ENCODE measurements around the gene HSPA12A.
A peak's percentile ranks its signal among the peaks of the same experiment; 100 is the strongest.

Gene HSPA12A

DNA sequence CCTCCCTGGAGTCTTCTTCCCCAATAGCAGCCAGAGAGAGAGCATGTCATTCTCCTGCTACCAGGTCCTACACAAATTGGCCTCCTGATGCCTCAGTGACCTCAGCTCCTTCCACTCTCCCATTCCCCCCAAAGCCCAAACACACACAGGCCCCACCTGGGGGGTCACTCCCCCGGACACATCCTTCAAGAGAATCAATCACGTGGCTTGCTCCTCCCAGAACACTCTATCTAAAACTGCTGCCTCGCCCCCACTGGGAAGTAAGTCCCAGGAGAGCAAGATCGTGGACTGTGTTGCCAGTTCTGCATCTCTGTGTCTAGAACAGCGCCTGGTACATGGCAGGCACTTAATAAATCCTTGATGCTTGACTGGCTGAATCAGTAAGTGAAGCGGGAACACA is 2.5 kb upstream of the HSPA12A start:
- CTCF ChIA-PET: interaction anchor here (0.6 to 1.5 kb wide), 2 partner anchors 63 to 236 kb away, joined by 3 to 5 read pairs; no protein-coding TSS in a partner anchor
- peak; percentile 95 for TF ChIP-seq GLIS1 (tag by site-specific recombination; IDR thresholded peaks at IDR 0.05)
- no peak for TF ChIP-seq ZNF624 (tag by site-specific recombination; IDR thresholded peaks at IDR 0.05)
- no peaks in the 10 kb centered on the region for H3K36me3 ChIP-seq (ENCODE audit: control insufficient read depth in 2 of 2, insufficient read depth in 1 of 2, low read length in 2 of 2)
- H3K27ac ChIP-seq (ENCODE audit: extremely low read depth, low read depth, low read length): no peak overlapping the region
- H3K4me3 ChIP-seq (ENCODE audit: low read depth, low read length): no peak overlapping the region
- POLR2A ChIA-PET: no interaction called here
- no peaks in the 10 kb centered on the region for H3K9me3 ChIP-seq (ENCODE audit: control insufficient read depth, insufficient read depth, low read depth, low read length)
- H3K4me1 ChIP-seq (ENCODE audit: control insufficient read depth, insufficient read depth, low read length): peaks cover 3% of the 10 kb centered on the region; the same call in 1 of the 2 replicates

- Histone ChIP-seq H3K4me3 (ENCODE audit: low read depth, low read length) (no peak overlapping the region), H3K27ac (ENCODE audit: extremely low read depth, low read depth, low read length) (no peak overlapping the region)
These were observed 1.9 kb upstream of the HSPA12A start for GRCh38 chr10:116744163-116744753.

DNA sequence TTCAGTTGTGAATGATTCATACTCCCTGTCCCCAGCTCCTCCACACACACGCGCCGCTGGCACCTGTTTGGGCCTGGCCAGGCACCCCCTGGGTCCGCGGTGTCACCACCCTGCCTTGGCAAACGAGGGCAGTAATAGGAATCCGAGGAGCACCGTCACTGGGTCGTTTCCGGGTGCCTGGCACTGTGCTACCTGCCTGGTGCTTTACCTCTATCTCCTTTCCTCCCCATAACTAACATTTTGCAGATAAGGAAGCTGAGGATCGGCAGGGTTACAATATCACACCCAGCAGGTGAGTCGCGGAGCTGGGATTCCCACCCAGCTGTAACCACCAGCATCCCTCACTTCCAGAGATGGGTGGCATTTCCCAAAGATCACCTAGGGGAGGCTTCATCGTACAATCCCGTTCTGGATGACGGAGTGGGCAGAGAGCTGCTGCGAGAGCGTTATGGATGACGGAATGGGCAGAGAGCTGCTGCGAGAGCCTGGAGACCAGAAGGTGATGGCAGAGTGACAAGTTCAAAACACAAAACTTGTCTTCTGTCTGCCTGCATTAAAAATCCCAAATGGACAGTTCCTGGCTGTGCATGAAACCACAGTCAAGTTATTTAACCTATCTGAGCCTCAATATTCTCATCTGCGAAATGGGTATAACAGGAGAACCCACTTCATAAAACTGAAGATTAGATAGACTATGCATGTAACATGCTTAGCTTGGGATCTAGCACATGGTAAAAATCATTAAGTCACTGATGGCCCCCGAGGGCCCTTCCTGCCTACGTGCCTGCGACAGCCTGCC is 1.1 kb upstream of the HSPA12A start:
- peak overlapping the region; percentile 48; the same call in 1 of the 2 replicates for H3K4me3 ChIP-seq (ENCODE audit: low read depth, low read length)

More at GRCh38 chr10:116744163-116744753, 1.9 kb upstream of the HSPA12A start:
- TF ChIP-seq GLIS1 (tag by site-specific recombination; IDR thresholded peaks at IDR 0.05): peak; percentile 90
- TF ChIP-seq EGR2 (tag by site-specific recombination; IDR thresholded peaks at IDR 0.05; ENCODE audit: low read depth): no peak
- ChIA-PET POLR2A (no interaction called here), CTCF (interaction anchor here (1.1 kb wide), 2 partner anchors 44 to 63 kb away, joined by 3 read pairs; no protein-coding TSS in a partner anchor)
- Histone ChIP-seq H3K9me3 (ENCODE audit: control insufficient read depth, insufficient read depth, low read depth, low read length) (no peaks in the 10 kb centered on the region), H3K36me3 (ENCODE audit: control insufficient read depth in 2 of 2, insufficient read depth in 1 of 2, low read length in 2 of 2) (no peaks in the 10 kb centered on the region), H3K4me1 (ENCODE audit: control insufficient read depth, insufficient read depth, low read length) (peaks cover 3% of the 10 kb centered on the region; the same call in 1 of the 2 replicates)

More for the DNA sequence above, 1.1 kb upstream of the HSPA12A start:
- peaks cover 3% of the 10 kb centered on the region; the same call in 1 of the 2 replicates for H3K4me1 ChIP-seq (ENCODE audit: control insufficient read depth, insufficient read depth, low read length)
- H3K9me3 ChIP-seq (ENCODE audit: control insufficient read depth, insufficient read depth, low read depth, low read length): no peaks in the 10 kb centered on the region
- ChIA-PET POLR2A (interaction anchor here (1.4 kb wide), 1 partner anchor 49 kb away, joined by 5 read pairs; no protein-coding TSS in a partner anchor), CTCF (interaction anchor here (0.6 to 1.1 kb wide), 4 partner anchors 20 to 131 kb away, joined by 3 read pairs; no protein-coding TSS in a partner anchor)
- peak; percentile 79 for TF ChIP-seq ZNF335 (tag by site-specific recombination; conservative IDR thresholded peaks at IDR 0.05)
- TF ChIP-seq IKZF3 (tag by site-specific recombination; IDR thresholded peaks at IDR 0.05): no peak
- peak; percentile 33; the same call in 1 of the 2 replicates for TF ChIP-seq GLIS2 (tag by site-specific recombination; IDR thresholded peaks at IDR 0.05)
- no peak for TF ChIP-seq BCL11A (tag by site-specific recombination; IDR thresholded peaks at IDR 0.05; ENCODE audit: low read depth)
- peak; percentile 39 for TF ChIP-seq GLIS1 (tag by site-specific recombination; IDR thresholded peaks at IDR 0.05)
- TF ChIP-seq ZIC2 (tag by site-specific recombination; IDR thresholded peaks at IDR 0.05): peak; percentile 53
- 0 out of 2 replicates have a peak, but pooled peaks have one; percentile 28 for TF ChIP-seq SP7 (tag by site-specific recombination; IDR thresholded peaks at IDR 0.05)
- peak; percentile 45; the same call in 1 of the 2 replicates for TF ChIP-seq ZNF600 (tag by site-specific recombination; IDR thresholded peaks at IDR 0.05)
- 0 out of 2 replicates have a peak, but pooled peaks have one; percentile 20 for TF ChIP-seq ZNF366 (tag by site-specific recombination; conservative IDR thresholded peaks at IDR 0.05)
- TF ChIP-seq ZFHX2 (tag by site-specific recombination; conservative IDR thresholded peaks at IDR 0.05): 0 out of 2 replicates have a peak, but pooled peaks have one; percentile 0
- TF ChIP-seq ZNF394 (tag by site-specific recombination; IDR thresholded peaks at IDR 0.05; ENCODE audit: borderline replicate concordance): peak; percentile 61; the same call in 1 of the 2 replicates
- no peak for TF ChIP-seq ZNF23 (tag by site-specific recombination; IDR thresholded peaks at IDR 0.05; ENCODE audit: borderline replicate concordance)
- TF ChIP-seq TSHZ1 (tag by site-specific recombination; IDR thresholded peaks at IDR 0.05; ENCODE audit: borderline replicate concordance): no peak
- TF ChIP-seq SCRT2 (tag by site-specific recombination; IDR thresholded peaks at IDR 0.05): peak; percentile 87
- peak; percentile 55 for TF ChIP-seq HIC1 (tag by site-specific recombination; IDR thresholded peaks at IDR 0.05)
- TF ChIP-seq TRIM28 (IDR thresholded peaks at IDR 0.05; ENCODE audit: borderline replicate concordance, low read length): no peak
- H3K27ac ChIP-seq (ENCODE audit: extremely low read depth, low read depth, low read length): peak overlapping the region; percentile 81; the same call in 1 of the 2 replicates
- H3K36me3 ChIP-seq (ENCODE audit: control insufficient read depth in 2 of 2, insufficient read depth in 1 of 2, low read length in 2 of 2): no peaks in the 10 kb centered on the region

Measured in HEK293 (cell line).